ENCODE measurements around the gene DTWD2.
"Not testable (repeated sequence)": the region's sequence is repeated elsewhere in the genome, so short reads cannot be mapped to it uniquely, and the experiment has no call there.

Gene DTWD2

GRCh38 chr5:118946138-118946800, 42.1 kb downstream of the DTWD2 start:
- no peak for DNase-seq

DNA sequence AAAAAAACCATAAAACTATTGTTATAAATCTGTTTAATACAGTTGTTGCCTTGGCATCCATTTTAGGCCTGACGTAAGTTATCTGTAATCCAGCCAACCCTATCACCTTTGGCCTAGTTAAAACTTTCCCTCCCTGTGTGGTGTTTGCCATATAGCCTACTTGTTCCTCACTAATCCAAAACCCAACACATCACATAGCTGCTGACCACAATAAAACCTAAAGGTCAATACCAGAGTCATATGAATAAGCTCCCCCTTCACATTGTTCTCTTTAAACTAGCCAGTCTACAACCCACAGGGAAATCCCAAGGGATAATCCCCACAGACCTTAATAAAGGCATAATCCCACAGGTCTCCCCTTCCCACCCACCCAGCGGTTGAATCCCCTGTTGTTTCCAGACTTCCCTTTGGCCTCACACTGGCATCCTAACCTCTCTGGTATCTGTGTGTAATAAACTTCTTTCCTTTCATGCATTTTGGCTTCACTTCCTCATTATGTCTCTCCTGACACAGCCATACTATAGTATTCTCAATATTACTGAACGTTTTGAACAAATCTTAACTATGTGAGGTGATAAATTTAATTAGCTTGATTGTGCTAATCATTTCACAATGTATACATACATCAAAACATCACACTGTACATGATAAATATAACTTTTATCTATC, 50.8 kb downstream of the DTWD2 start:
- no peak for DNase-seq

- DNase-seq, result no peak
Measured at GRCh38 chr5:118933703-118934102, 54.6 kb downstream of the DTWD2 start.

GRCh38 chr5:118931564-118931963, 56.8 kb downstream of the DTWD2 start:
- DNase-seq, result no peak

GRCh38 chr5:118924006-118924389, 64.3 kb downstream of the DTWD2 start:
- no peak for DNase-seq

GRCh38 chr5:118923295-118924005, 64.9 kb downstream of the DTWD2 start:
- DNase-seq, result no peak

GRCh38 chr5:118921866-118922265, 66.5 kb downstream of the DTWD2 start:
- no peak for DNase-seq

DNA sequence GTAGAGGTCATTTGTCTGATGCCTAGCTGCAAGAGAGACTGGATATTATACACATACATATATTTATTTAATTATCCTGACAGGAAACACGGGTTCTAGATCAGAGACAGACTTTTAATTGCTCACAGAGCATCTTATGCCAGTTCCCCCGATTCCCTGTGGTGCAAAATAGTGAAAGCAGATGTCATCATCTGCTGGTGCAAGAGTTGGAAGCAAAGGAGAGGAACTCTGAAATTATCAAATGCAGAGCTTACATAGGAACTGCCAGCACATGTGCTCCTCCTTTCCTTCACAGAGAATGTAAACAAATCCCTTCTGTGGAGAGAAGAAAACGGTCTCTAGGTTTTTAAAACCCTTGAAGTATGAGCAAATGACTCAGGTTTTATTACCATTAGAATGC, 69.3 kb downstream of the DTWD2 start:
- no peak for DNase-seq

- DNase-seq, result no peak
Measured at GRCh38 chr5:118918232-118918631, 70.1 kb downstream of the DTWD2 start.

GRCh38 chr5:118907536-118907935, 80.8 kb downstream of the DTWD2 start:
- not testable (repeated sequence) for DNase-seq

GRCh38 chr5:118906947-118907346, 81.4 kb downstream of the DTWD2 start:
- no peak for DNase-seq

DNA sequence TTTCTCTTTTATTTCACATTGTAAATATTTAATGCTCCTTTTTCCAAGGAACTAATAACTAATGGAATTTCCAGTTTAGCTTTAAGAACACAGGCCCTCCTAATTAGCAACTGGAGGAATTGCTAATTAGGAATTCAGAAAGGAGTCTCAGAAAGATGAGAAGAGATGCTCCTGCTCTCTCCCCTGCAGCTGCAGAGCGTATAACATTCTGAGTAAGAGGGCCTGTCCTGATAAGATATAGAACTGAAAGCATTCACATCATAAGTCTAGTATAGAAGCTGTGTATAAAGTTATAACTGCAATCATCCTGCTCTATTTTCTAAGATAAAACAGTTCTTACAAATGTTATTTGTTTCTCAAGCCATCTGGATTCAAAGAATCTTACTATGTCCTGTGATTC, 83.2 kb downstream of the DTWD2 start:
- DNase-seq, result no peak

GRCh38 chr5:118902656-118903438, 85.5 kb downstream of the DTWD2 start:
- no peak for DNase-seq

DNA sequence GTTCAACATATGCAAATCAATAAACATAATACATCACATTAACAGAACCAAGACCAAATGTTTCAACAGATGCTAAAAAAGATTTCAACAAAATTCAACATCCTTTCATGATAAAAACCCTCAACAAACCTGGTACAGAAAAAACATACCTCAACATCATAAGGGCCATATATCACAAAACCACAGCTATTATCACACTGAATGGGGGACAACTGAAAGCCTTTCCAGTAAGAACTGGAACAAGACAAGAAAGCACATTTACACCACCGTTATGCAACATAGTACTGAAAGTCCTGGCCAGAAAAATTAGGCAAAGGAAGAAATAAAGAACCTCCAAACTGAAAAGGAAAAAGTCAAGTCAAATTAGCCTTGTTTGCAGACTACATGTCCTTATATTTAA, 93.6 kb downstream of the DTWD2 start:
- DNase-seq, result no peak

DNA sequence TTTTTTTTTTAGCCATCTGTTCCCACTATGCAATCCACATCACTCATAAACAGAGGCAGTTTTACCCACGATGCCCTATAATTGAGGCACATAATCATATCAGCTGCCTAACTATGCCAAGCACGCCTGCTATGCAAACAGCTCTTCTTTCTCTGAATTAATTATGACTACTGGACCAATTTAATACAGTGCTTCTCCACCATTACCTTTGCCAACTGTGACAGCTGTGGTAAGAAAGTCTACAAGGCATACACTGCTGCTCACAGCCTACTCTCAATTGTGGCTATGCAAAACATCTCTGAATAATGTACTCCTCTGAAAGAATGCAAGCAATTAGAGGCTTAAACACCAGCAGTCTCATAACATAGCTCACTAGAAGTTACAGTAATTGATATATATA, 97.1 kb downstream of the DTWD2 start:
- DNase-seq, result peak; percentile 24

DNA sequence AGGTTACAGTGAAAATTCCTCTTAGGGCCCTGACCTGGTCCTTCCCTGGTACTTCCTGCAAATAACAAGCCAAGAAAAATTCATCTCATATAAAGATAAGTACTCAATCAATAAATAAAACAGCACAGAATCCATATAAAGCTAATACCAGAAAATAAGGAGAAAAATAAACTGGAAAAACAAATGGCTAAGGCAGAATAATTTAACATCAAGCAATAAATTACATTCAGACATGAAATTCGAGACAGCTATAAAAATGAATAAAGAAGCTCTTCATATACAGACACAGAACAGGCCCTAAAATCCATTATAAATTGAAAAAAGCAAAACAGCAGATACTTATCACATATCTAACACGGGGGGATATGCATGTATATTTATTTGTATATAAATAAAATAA, 99.2 kb downstream of the DTWD2 start:
- DNase-seq, result no peak

DNA sequence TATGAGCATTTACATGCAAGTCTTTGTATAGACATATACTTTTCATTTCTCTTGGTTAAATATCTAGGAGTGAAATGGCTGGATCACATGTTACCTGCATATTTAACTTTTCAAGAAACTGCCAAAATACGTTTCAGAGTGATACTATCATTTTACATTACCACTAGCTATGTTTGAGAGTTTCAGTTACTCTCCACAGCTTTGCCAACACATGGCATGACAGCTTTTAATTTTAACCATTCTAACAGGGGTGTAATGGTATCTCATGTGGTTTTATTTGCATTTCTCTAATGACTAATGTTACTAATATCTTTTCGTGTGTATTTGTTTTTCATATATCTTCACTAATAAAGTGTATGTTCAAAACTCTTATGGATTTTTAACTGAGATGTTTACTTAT, 99.8 kb downstream of the DTWD2 start:
- no peak for DNase-seq

DNA sequence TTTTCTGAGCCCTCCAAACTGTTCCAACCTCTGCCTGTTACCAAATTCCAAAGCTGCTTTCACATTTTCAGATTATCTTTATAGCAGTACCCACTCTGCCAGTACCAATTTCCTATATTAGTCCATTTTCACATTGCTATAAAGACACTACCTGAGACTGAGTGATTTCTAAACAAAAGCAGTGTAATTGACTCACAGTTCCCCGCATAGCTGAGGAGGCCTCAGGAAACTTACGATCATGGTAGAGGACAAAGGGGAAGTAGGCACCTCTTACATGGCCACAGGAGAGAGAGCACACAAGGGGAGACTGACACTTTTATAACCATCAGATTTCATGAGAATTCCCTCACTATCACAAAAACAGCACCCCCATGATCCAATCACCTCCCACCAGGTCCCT, 105.0 kb downstream of the DTWD2 start:
- no peak for DNase-seq

DNA sequence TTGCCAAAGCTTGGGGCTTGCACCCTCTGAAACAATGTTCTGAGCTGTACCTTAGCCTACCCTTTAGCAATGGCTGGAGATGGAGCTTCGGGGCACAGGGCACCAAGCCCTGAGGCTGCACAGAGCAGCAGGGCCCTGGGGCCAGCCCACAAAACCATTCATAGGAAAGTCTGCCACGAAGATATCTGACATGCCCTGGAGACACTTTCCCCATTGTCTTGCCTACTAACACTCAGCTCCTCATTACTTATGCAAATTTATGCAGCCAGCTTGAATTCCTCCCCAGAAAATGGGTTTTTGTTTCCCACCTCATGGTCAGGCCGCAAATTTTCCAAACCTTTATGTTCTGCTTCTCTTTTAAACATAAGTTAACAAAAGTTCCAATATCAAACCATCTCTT, 105.7 kb downstream of the DTWD2 start:
- DNase-seq, result no peak

DNA sequence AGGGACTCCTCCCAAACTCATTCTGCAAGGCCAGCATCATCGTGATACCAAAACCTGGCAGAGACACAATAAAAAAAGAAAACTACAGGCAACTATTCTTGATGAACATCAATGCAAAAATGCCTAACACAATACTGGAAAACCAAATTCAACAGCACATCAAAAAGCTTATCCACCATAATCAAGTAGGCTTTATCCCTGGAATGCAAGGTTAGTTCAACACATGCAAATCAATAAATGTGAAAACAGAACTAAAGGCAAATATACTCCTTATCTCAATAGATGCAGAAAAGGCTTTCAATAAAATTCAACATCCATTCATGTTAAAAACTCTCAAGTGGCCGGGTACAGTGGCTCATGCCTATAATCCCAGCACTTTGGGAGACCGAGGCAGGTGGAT, 111.5 kb downstream of the DTWD2 start:
- DNase-seq, result not testable (repeated sequence)

- DNase-seq, result no peak
Measured at GRCh38 chr5:118875131-118875530, 113.2 kb downstream of the DTWD2 start.

DNA sequence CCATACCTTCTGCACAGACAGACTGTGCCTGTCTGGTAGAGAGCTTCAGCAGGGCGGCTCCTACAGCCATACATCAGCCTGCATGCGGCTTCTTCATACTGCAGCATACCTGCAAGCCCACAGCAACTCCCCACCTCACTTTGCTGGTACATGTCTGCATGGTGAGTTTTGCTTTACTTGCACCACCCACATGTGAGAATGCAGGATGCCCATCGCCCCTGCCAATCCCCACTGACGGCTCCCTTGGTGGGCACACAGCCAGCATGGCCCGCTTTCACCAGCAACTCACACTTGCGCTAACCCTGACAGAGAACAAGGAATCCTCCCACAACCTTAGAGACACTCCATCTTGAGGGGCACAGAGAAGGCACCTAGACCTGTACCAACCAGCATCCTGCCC, 114.9 kb downstream of the DTWD2 start:
- no peak for DNase-seq

- DNase-seq, result no peak
Measured at GRCh38 chr5:118863345-118863744, 125.0 kb downstream of the DTWD2 start.
